ENCODE measurements around the gene CYGB. TPM values are rescaled to one million over a fixed set of nuclear protein-coding genes. Genes with fewer than 3 reads are reported as not detected.

Gene CYGB
- polyA plus RNA-seq: 10.3 to 26.1 TPM (median 15.3 TPM) in 3 replicates
- polyA plus RNA-seq (2011; ENCODE audit: low read depth): 2.1 TPM
- 15.3 and 37.7 TPM in 2 replicates for polyA plus RNA-seq (2011; cell fraction: cytosol; rRNA removed)
- polyA plus RNA-seq (2011; cell fraction: nucleus; rRNA removed): 15.4 and 26.2 TPM in 2 replicates
- 6.2 and 33.8 TPM in 2 replicates for polyA plus RNA-seq (2012; ENCODE audit: low replicate concordance)
- 9.0 to 17.2 TPM (median 11.8 TPM) in 3 replicates for polyA minus RNA-seq
- 42.6 TPM for polyA minus RNA-seq (2011; cell fraction: cytosol; rRNA and poly(A)+ RNA removed)
- 12.3 and 17.7 TPM in 2 replicates for polyA minus RNA-seq (2011; cell fraction: nucleus; rRNA and poly(A)+ RNA removed)

GRCh38 chr17:76537578-76538280 lies at the start of gene CYGB:
Gene CYGB, minus strand, starts transcription at chr17:76537709. Its CDS starts 167 bp downstream, at chr17:76537542.
- H3K9me3 ChIP-seq (ENCODE audit: control insufficient read depth, low read depth, low read length): no peaks in the 10 kb centered on the region
- FAIRE-seq (no peak), DNase-seq (ENCODE audit: low read depth, low spot score) (no peak)
- peak within 1 kb of the TSS; percentile 9 for H3K9ac ChIP-seq (ENCODE audit: control insufficient read depth, extremely low read depth, insufficient read depth, low read length)
- H3K4me3 ChIP-seq (ENCODE audit: control insufficient read depth in 2 of 3, extremely low read depth in 1 of 3, insufficient read depth in 2 of 3, low read depth in 1 of 3, low read length in 3 of 3): peak within 1 kb of the TSS; percentile 17 to 27 (median 25)
- H3K36me3 ChIP-seq (ENCODE audit: control insufficient read depth in 2 of 2, extremely low read depth in 1 of 2, insufficient read depth in 2 of 2, low read length in 2 of 2): no peaks in the 10 kb centered on the region
- no peak within 1 kb of the TSS for H3K27ac ChIP-seq (ENCODE audit: control insufficient read depth, insufficient read depth, low read length)
- H3K27me3 ChIP-seq (ENCODE audit: control insufficient read depth, extremely low read depth, insufficient read depth, low read length): peaks cover 29% of the 10 kb centered on the region
- no peaks in the 10 kb centered on the region for H3K9me1 ChIP-seq (ENCODE audit: control insufficient read depth, extremely low read depth, insufficient read depth, low read length)
- no peaks in the 10 kb centered on the region for H4K20me1 ChIP-seq (ENCODE audit: control insufficient read depth, extremely low read depth, insufficient read depth, low read length)
- TF ChIP-seq CTCF (optimal IDR thresholded peaks at IDR 0.05 in 1 of 3, IDR thresholded peaks at IDR 0.05 in 1 of 3, conservative IDR thresholded peaks at IDR 0.05 in 1 of 3; ENCODE audit: extremely low read depth in 1 of 3, insufficient read depth in 2 of 3, low read length in 3 of 3) (no peak), EZH2 (IDR thresholded peaks at IDR 0.05; ENCODE audit: low read length) (peak; percentile 38)
- peaks cover 29% of the 10 kb centered on the region for H3K4me1 ChIP-seq (ENCODE audit: control insufficient read depth, extremely low read depth, insufficient read depth, low read length)
- H2AFZ ChIP-seq (ENCODE audit: control insufficient read depth, low read length): no peak within 1 kb of the TSS
- peak within 1 kb of the TSS; percentile 37 for H3K4me2 ChIP-seq (ENCODE audit: control insufficient read depth, extremely low read depth, insufficient read depth, low read depth, low read length)
- H3K79me2 ChIP-seq (ENCODE audit: control insufficient read depth, insufficient read depth, low read length): no peaks in the 10 kb centered on the region
- dilution Hi-C loops (cut with MboI; ENCODE audit: extremely low pct_ligation_motif_present, low sequenced_read_pairs): no loop called here

GRCh38 chr17:76586741-76587487 lies 49.4 kb upstream of the CYGB start:
- peak overlapping the region; percentile 22 for H3K9ac ChIP-seq (ENCODE audit: control insufficient read depth, extremely low read depth, insufficient read depth, low read length)
- H3K36me3 ChIP-seq (ENCODE audit: control insufficient read depth in 2 of 2, extremely low read depth in 1 of 2, insufficient read depth in 2 of 2, low read length in 2 of 2): no peaks in the 10 kb centered on the region
- peaks cover 33% of the 10 kb centered on the region for H3K4me1 ChIP-seq (ENCODE audit: control insufficient read depth, extremely low read depth, insufficient read depth, low read length)
- H3K27ac ChIP-seq (ENCODE audit: control insufficient read depth, insufficient read depth, low read length): no peak overlapping the region
- peak overlapping the region; percentile 81 for H3K4me2 ChIP-seq (ENCODE audit: control insufficient read depth, extremely low read depth, insufficient read depth, low read depth, low read length)
- H3K4me3 ChIP-seq (ENCODE audit: control insufficient read depth in 2 of 3, extremely low read depth in 1 of 3, insufficient read depth in 2 of 3, low read depth in 1 of 3, low read length in 3 of 3): no peak overlapping the region
- H3K9me3 ChIP-seq (ENCODE audit: control insufficient read depth, low read depth, low read length): no peaks in the 10 kb centered on the region
- H4K20me1 ChIP-seq (ENCODE audit: control insufficient read depth, extremely low read depth, insufficient read depth, low read length): no peaks in the 10 kb centered on the region
- dilution Hi-C loops (cut with MboI; ENCODE audit: extremely low pct_ligation_motif_present, low sequenced_read_pairs): no loop called here
- H3K9me1 ChIP-seq (ENCODE audit: control insufficient read depth, extremely low read depth, insufficient read depth, low read length): no peaks in the 10 kb centered on the region
- no peak overlapping the region for H2AFZ ChIP-seq (ENCODE audit: control insufficient read depth, low read length)
- peak; percentile 66 for FAIRE-seq
- H3K79me2 ChIP-seq (ENCODE audit: control insufficient read depth, insufficient read depth, low read length): peaks cover 15% of the 10 kb centered on the region
- H3K27me3 ChIP-seq (ENCODE audit: control insufficient read depth, extremely low read depth, insufficient read depth, low read length): no peaks in the 10 kb centered on the region
- TF ChIP-seq EZH2 (IDR thresholded peaks at IDR 0.05; ENCODE audit: low read length): no peak
- no peak for TF ChIP-seq CTCF (optimal IDR thresholded peaks at IDR 0.05 in 1 of 3, IDR thresholded peaks at IDR 0.05 in 1 of 3, conservative IDR thresholded peaks at IDR 0.05 in 1 of 3; ENCODE audit: extremely low read depth in 1 of 3, insufficient read depth in 2 of 3, low read length in 3 of 3)
- no peak for DNase-seq (ENCODE audit: low read depth, low spot score)
